Right lobe of liver (tissue), 4 donors: ENCODE results near the gene CDC42BPA.

ENCODE experiments used
- POLR2A ChIP-seq: fragments of 450-650 bp; IDR thresholded peaks from one replicate; pipeline ENCODE4 v1.6.1; 2017; ENCODE audit warnings: antibody characterized with exemption, mild to moderate bottlenecking
- TF ChIP-seq, protein P1 (sequence below), 4 donors: fragments of 200-600 bp in 3 of 4; fragments of 450-650 bp in 1 of 4; IDR thresholded peaks; one replicate each; pipeline versions ENCODE4 v1.5.1 to v1.8.0; 2016 to 2022; ENCODE audit warnings: antibody characterized with exemption in 4 of 4, mild to moderate bottlenecking in 2 of 4
- donor health status: DM: no; HTN: no; CAD: no.
- donor health status: DM: no; HTN: no; CAD: no.
- donor health status: DM: no; HTN: yes; CAD: no.

DNA sequence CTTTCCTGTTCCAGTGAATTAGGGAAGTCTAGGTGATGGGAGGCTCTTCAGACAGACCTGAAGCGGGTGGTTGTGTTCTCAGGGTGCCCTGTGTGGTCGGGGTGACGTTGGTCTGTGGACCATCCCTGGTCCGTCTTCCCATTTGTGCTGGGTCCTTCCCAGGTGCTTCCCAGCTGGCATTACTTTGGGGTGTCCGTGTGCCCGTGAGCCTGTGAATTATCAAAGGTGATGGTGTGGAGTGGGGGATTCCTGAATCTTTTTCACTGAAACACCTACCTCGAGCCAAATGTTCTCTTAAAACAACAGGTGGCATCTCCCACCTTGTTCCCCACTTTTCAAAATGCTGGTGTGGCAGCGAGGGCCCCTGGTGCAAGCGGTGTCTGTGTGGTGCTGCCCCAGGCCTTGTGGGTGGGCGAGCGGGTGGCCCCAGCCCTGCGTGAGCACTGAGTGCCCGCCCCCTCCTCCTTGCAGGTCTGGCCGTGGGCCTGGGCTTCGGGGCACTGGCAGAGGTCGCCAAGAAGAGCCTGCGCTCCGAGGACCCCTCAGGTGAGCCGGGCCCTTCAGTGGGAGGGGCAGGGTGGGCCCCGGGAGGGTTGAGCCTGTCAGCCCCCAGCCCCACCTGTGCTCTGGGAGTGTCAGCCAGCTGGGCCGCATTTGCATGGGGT, 341.2 kb downstream of the CDC42BPA start:
- no peak for TF ChIP-seq POLR2A
- TF ChIP-seq, protein P1, sequence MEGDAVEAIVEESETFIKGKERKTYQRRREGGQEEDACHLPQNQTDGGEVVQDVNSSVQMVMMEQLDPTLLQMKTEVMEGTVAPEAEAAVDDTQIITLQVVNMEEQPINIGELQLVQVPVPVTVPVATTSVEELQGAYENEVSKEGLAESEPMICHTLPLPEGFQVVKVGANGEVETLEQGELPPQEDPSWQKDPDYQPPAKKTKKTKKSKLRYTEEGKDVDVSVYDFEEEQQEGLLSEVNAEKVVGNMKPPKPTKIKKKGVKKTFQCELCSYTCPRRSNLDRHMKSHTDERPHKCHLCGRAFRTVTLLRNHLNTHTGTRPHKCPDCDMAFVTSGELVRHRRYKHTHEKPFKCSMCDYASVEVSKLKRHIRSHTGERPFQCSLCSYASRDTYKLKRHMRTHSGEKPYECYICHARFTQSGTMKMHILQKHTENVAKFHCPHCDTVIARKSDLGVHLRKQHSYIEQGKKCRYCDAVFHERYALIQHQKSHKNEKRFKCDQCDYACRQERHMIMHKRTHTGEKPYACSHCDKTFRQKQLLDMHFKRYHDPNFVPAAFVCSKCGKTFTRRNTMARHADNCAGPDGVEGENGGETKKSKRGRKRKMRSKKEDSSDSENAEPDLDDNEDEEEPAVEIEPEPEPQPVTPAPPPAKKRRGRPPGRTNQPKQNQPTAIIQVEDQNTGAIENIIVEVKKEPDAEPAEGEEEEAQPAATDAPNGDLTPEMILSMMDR (IDR thresholded peaks at IDR 0.05) = no peak
